CD14-positive monocyte (primary cell): ENCODE measurements around the gene MAL. TPM values are rescaled to one million over a fixed set of nuclear protein-coding genes. Genes with fewer than 3 reads are reported as not detected.

Experiments
- DNase-seq, 3 donors: peaks; one replicate each; pipeline ENCODE4 v3.0.0-alpha.2; 2011 to 2022
- H2AFZ ChIP-seq: 2 replicates; pipeline ENCODE4 v1.6.0; 2012; ENCODE audit warnings: mild to moderate bottlenecking, low read depth, low read length, inconsistent platforms; ENCODE audit not compliant: insufficient read depth, poor library complexity, severe bottlenecking
- H3K27ac ChIP-seq, 2 donors: 1 replicate in 1 of 2; 2 replicates in 1 of 2; pipeline ENCODE4 v1.5.1; 2012 to 2013; ENCODE audit warnings: low read length in 2 of 2, control low read depth in 1 of 2, inconsistent platforms in 1 of 2, low read depth in 1 of 2, mild to moderate bottlenecking in 1 of 2
- H3K27me3 ChIP-seq, 2 donors: one replicate each; pipeline versions ENCODE4 v1.6.0 to v1.6.1; 2011 to 2013; ENCODE audit warnings: low read length in 2 of 2; ENCODE audit not compliant: control insufficient read depth in 2 of 2, insufficient read depth in 2 of 2
- H3K36me3 ChIP-seq, 2 donors: replicated peaks in 1 of 2; 1 replicate in 1 of 2; 2 replicates in 1 of 2; pipeline versions ENCODE4 v1.5.1 to v1.6.1; 2012 to 2013; ENCODE audit warnings: low read length in 2 of 2, control low read depth in 1 of 2, inconsistent platforms in 1 of 2, mild to moderate bottlenecking in 1 of 2; ENCODE audit not compliant: insufficient read depth in 2 of 2, control insufficient read depth in 1 of 2
- H3K4me1 ChIP-seq, 2 donors: 1 replicate in 1 of 2; 2 replicates in 1 of 2; pipeline versions ENCODE4 v1.5.1 to v1.6.1; 2012 to 2013; ENCODE audit warnings: low read length in 2 of 2, control low read depth in 1 of 2, inconsistent platforms in 1 of 2, mild to moderate bottlenecking in 1 of 2, moderate library complexity in 1 of 2; ENCODE audit not compliant: insufficient read depth in 2 of 2, control insufficient read depth in 1 of 2
- H3K4me2 ChIP-seq: replicated peaks from 2 replicates; pipeline ENCODE3; 2012; ENCODE audit warnings: low read length, moderate library complexity, mild to moderate bottlenecking; ENCODE audit not compliant: poor library complexity, severe bottlenecking; ENCODE audit errors: extremely low read depth
- H3K4me3 ChIP-seq, 3 experiments: fragments of 200-600 bp in 1 of 3; sonication (generic) in 1 of 3; replicated peaks in 1 of 3; 1 replicate in 2 of 3; 2 replicates in 1 of 3; pipeline ENCODE4 v1.5.1; 2011 to 2013; ENCODE audit warnings: low read length in 3 of 3, mild to moderate bottlenecking in 3 of 3, control low read depth in 2 of 3, low read depth in 2 of 3, inconsistent platforms in 1 of 3, moderate library complexity in 1 of 3
- H3K79me2 ChIP-seq: 2 replicates; pipeline ENCODE4 v1.6.0; 2012; ENCODE audit warnings: mild to moderate bottlenecking, control low read depth, inconsistent platforms, low read length, moderate library complexity; ENCODE audit not compliant: insufficient read depth
- H3K9ac ChIP-seq: 2 replicates; pipeline ENCODE4 v1.6.0; 2017; ENCODE audit warnings: low read length, mild to moderate bottlenecking; ENCODE audit not compliant: insufficient read depth, poor library complexity, severe bottlenecking
- H3K9me3 ChIP-seq, 2 donors: replicated peaks in 1 of 2; 1 replicate in 1 of 2; 2 replicates in 1 of 2; pipeline versions ENCODE4 v1.5.1 to v1.6.1; 2012 to 2013; ENCODE audit warnings: low read length in 2 of 2, control low read depth in 1 of 2; ENCODE audit not compliant: control insufficient read depth in 1 of 2, insufficient read depth in 1 of 2
- H4K20me1 ChIP-seq: 2 replicates; pipeline ENCODE4 v1.6.0; 2012; ENCODE audit warnings: mild to moderate bottlenecking, low read length, control low read depth, moderate library complexity; ENCODE audit not compliant: insufficient read depth
- H3K27ac Mint-ChIP-seq, 7 donors: one replicate each; pipeline ENCODE4 v1.8.0; 2020; ENCODE audit warnings: mild to moderate bottlenecking in 7 of 7, mixed read lengths in 7 of 7, moderate library complexity in 6 of 7, inconsistent platforms in 2 of 7
- H3K27me3 Mint-ChIP-seq, 3 donors: one replicate each; pipeline ENCODE4 v1.8.0; 2021 to 2022; ENCODE audit warnings: low read depth in 3 of 3, mild to moderate bottlenecking in 3 of 3, mixed read lengths in 3 of 3, moderate library complexity in 3 of 3, inconsistent platforms in 1 of 3
- H3K36me3 Mint-ChIP-seq, 2 donors: one replicate each; pipeline ENCODE4 v1.8.0; 2020; ENCODE audit warnings: mixed read lengths in 2 of 2, inconsistent platforms in 1 of 2, mild to moderate bottlenecking in 1 of 2
- H3K4me1 Mint-ChIP-seq: one replicate; pipeline ENCODE4 v1.8.0; 2020; ENCODE audit warnings: mild to moderate bottlenecking, mixed read lengths
- H3K4me3 Mint-ChIP-seq, 2 donors: one replicate each; pipeline ENCODE4 v1.8.0; 2020; ENCODE audit warnings: mild to moderate bottlenecking in 2 of 2, mixed read lengths in 2 of 2, moderate library complexity in 1 of 2
- H3K9me3 Mint-ChIP-seq, 7 donors: one replicate each; pipeline ENCODE4 v1.8.0; 2020 to 2022; ENCODE audit warnings: mixed read lengths in 7 of 7, mild to moderate bottlenecking in 6 of 7, moderate library complexity in 6 of 7, inconsistent platforms in 2 of 7
- WGBS: methylation state at CpG from one replicate; pipeline ENCODE4 v1.1.5; 2013; ENCODE audit warnings: missing lambda C conversion rate; ENCODE audit not compliant: insufficient coverage; 5-methylcytosine and 5-hydroxymethylcytosine counted together
- intact Hi-C, 2 donors: fragments of 100-400 bp; cut with micrococcal nuclease; formaldehyde crosslinking; loops; one replicate each; pipeline versions ENCODE4 v1.15.0 to v1.15.1; 2023
- polyA plus RNA-seq, 3 donors: library from polyadenylated mRNA; depleted of rRNA in 1 of 3; unstranded in 2 of 3; stranded (reverse) in 1 of 3; fragments of 300-500 nt in 2 of 3; fragments of >200 nt in 1 of 3; fragmentation: Illumina TruSeq in 2 of 3; gene quantifications; 1 replicate in 2 of 3; 2 replicates in 1 of 3; pipeline ENCODE4 v1.2.3, GENCODE V29; 2012 to 2021
- TF ChIP-seq, protein P1 (sequence below): fragments of 200-600 bp; IDR thresholded peaks from one replicate; pipeline ENCODE4 v1.8.0; 2022; ENCODE audit warnings: antibody characterized with exemption, mild to moderate bottlenecking

The MAL gene
- polyA plus RNA-seq, 3 donors: 0.39 to 0.48 TPM; not detected in 1

GRCh38 chr2:94995553-94996304 is 29.8 kb upstream of the MAL start:
- Mint-ChIP-seq H3K4me1 (no peaks in the 10 kb centered on the region), H3K36me3 (no peaks in the 10 kb centered on the region), H3K27ac (no peak overlapping the region), H3K27me3 (peaks cover 14 to 24% (median 21%) of the 10 kb centered on the region in 3 donors), H3K4me3 (no peak overlapping the region), H3K9me3 (no peaks in the 10 kb centered on the region)
- TF ChIP-seq, protein P1, sequence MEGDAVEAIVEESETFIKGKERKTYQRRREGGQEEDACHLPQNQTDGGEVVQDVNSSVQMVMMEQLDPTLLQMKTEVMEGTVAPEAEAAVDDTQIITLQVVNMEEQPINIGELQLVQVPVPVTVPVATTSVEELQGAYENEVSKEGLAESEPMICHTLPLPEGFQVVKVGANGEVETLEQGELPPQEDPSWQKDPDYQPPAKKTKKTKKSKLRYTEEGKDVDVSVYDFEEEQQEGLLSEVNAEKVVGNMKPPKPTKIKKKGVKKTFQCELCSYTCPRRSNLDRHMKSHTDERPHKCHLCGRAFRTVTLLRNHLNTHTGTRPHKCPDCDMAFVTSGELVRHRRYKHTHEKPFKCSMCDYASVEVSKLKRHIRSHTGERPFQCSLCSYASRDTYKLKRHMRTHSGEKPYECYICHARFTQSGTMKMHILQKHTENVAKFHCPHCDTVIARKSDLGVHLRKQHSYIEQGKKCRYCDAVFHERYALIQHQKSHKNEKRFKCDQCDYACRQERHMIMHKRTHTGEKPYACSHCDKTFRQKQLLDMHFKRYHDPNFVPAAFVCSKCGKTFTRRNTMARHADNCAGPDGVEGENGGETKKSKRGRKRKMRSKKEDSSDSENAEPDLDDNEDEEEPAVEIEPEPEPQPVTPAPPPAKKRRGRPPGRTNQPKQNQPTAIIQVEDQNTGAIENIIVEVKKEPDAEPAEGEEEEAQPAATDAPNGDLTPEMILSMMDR: no peak
- no peak for DNase-seq
- 80% methylated on average over 7 of the region's 7 CpGs for WGBS
- Histone ChIP-seq H3K4me2 (no peak overlapping the region), H3K27me3 (peaks cover 0 to 6% of the 10 kb centered on the region in 2 donors), H3K9me3 (no peaks in the 10 kb centered on the region), H4K20me1 (no peaks in the 10 kb centered on the region), H3K27ac (no peak overlapping the region), H3K9ac (no peak overlapping the region), H3K4me3 (no peak overlapping the region), H2AFZ (no peak overlapping the region), H3K4me1 (no peaks in the 10 kb centered on the region), H3K36me3 (no peaks in the 10 kb centered on the region), H3K79me2 (no peaks in the 10 kb centered on the region)
- intact Hi-C loops: no loop called here

DNA sequence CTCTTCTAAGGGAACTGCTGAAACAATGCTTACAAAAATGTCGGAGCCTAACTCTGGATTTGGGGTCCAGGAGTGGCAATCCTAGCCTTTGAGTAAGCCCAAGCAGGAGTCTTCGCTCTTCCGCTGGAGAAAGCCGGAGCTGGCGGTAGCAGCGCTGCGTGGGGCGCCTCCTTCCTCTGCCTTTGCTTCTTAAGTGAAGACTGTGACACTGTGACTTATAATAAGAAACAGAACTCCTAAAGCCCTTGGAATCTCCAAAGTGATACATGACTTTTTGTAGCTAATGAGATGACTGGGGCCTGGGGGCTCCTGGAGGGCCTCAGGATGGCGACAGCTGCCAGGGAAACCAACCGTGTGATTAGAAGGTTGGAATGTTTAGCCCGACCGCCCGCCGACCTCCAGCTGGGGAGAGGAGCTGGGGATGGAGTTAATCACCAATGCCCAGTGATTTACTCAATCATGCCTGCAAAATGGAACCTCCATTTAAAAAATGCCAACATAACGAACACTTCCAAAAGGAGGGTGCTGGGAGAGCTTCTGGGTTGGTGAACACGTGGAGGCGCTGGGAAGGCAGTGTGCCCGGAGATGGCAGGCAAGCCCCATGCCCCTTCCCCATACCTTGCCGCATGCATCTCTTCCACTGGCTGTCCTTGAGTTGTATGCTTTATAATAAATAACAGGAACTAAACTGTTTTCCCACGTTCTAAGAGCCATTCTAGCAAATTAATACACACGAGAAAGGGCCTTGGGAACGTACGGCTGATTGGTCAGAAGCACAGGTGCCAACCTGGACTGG is 29.0 kb upstream of the MAL start:
- no peak overlapping the region for H3K4me3 ChIP-seq
- no peak overlapping the region for H3K27ac Mint-ChIP-seq
- H3K27me3 ChIP-seq: peaks cover 0 to 6% of the 10 kb centered on the region in 2 donors
- no peaks in the 10 kb centered on the region for H4K20me1 ChIP-seq
- H3K9me3 Mint-ChIP-seq: no peaks in the 10 kb centered on the region
- H2AFZ ChIP-seq: no peak overlapping the region
- no peak overlapping the region for H3K9ac ChIP-seq
- intact Hi-C loops: no loop called here
- DNase-seq: no peak
- no peak overlapping the region for H3K27ac ChIP-seq
- TF ChIP-seq, protein P1: no peak
- H3K36me3 ChIP-seq: no peaks in the 10 kb centered on the region
- no peaks in the 10 kb centered on the region for H3K36me3 Mint-ChIP-seq
- no peak overlapping the region for H3K4me3 Mint-ChIP-seq
- no peaks in the 10 kb centered on the region for H3K9me3 ChIP-seq
- no peaks in the 10 kb centered on the region for H3K79me2 ChIP-seq
- 97% methylated on average over 6 of the region's 23 CpGs for WGBS
- H3K4me1 Mint-ChIP-seq: no peaks in the 10 kb centered on the region
- H3K27me3 Mint-ChIP-seq: peaks cover 14 to 24% (median 21%) of the 10 kb centered on the region in 3 donors
- no peaks in the 10 kb centered on the region for H3K4me1 ChIP-seq
- no peak overlapping the region for H3K4me2 ChIP-seq
